Activated effector memory CD4-positive, alpha-beta T cell treated with anti-CD3 and anti-CD28 coated beads, Interleukin-2, amount 50 U/mL, for 16 hours (primary cell): ENCODE results near the gene PARP4.
"Not testable (repeated sequence)": the region's sequence is repeated elsewhere in the genome, so short reads cannot be mapped to it uniquely, and the experiment has no call there.

Experiments used
- DNase-seq: peaks from one replicate; pipeline ENCODE4 v3.0.0-alpha.2; 2020

PARP4 gene

DNA sequence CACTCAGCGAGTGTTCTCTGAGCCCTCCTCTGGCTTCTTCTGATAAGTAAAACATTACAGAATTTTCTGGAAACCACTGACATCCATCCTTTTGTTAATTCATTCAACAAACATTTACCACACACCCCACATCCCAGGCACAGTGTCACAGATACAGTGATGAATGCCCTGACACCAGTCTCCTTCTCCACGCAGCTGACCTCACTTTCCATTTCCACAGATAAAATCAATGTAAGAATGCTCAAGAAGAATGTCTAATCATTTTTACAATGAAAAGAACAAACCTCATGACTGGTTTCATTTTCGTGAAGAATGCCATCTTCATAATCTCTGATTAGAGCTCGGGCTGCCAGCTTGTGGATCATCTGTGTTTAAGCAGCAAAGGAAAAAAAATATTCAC is 69.2 kb downstream of the PARP4 start:
- DNase-seq, result no peak

DNA sequence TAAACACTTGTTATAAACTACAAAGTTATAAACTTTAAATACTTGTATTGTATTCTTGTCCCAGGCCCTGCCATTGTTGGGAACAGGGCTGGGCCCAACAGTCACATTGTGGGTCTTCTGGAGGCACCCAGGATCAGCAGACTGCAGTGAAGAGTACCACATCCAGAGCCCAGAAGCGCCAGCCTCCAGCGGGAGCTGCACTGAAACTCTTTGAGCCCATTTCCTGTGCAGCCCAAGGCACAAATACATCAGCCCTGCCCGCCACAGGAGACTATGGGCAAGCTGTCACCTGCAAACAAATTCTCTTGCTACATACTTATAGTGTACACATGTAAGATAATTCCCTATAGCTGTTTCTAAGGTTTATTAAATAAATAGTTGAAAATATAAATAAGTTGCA is 86.5 kb downstream of the PARP4 start:
- not testable (repeated sequence) for DNase-seq

DNA sequence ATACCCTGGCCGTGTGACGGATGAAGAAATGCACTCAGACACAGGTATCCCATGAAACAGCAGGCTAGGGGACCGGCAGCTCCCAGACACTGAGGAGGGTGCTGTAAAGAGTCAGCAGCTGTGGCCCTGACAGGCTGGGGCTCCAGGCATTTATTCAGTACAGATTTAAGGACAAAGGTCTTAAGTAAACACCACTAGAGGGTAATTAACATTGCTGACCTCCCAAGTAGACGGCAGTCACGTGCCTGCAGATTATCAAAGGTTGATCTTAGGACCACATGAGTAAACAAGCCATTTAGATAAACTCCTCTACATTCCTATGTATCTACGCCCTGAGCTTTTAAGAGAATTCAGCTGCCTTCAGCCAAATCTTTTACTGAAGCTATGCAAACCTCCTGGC is 92.9 kb downstream of the PARP4 start:
- DNase-seq, result not testable (repeated sequence)

DNA sequence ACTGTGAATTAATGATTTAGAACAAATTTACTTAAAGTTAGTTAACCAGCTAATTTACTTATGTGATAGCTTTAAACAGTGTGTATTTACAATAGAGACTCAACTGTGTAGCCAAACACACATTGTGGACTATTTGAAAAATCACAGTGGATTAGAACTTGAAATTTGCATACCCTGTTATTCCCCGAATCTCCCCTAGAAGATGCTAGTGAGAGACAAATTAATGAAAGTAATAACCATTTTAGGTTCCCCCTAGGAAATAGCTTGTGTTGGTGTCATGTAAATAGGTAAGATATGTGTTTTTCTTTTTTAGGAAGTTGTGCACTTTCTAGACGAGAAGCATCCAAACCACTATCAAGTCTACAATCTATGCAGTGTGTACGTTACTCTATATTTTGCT is 104.7 kb downstream of the PARP4 start:
- DNase-seq, result no peak

DNA sequence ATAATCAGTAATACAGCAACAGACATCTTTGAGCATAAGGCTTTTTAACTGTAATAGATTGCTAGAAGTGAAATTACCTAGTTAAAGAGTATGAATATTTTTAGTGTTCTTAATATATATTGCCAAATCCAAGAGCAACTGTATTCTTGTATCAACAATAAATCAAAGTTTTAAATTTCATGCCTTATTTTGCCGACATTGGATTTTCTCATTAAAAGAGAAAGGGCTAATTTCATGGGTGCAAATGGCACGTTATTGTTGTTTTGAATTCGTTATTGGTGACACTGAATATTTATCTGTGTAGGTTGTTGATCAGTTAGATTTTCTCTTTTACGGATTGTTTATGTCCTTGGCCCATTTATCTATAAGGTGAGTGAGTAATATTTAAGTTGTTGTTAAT is 106.1 kb downstream of the PARP4 start:
- DNase-seq, result no peak

DNA sequence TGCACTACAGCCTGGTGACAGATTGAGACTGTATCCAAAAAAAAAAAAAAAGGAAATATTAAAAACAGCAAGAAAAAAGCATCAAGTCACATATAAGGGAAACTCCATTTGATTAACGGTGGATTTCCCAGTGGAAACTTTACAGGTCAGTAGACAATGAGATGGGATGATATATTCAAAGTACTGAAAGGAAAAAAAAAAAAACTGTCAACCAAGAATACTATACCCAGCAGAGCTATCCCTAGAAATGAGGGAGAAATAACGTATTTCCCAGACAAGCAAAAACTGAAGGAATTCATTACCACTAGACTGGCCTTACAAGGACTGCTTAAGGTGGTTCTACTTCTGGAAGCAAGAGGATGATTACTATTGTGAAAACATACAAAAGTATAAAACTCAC is 115.8 kb downstream of the PARP4 start:
- DNase-seq, result no peak

DNA sequence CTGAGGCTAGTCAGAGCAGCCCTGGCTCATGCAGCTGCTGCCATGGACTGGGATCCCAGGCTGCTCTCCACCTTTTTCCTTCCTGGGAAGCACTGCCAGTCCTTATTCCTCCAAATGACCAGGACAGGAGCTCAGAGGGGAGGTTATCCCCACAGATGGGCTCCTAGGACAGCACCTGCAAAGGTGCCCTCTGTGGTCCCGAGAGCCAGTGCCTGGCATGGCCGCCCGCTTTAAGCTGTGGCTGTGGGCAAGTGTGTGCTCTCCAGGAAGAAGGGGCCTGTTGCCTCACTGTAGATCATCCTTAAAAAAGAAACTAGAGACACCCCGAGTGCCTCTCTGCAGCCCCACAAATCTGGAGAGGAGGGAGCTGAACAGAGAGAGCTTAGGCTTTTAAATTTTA is 119.6 kb downstream of the PARP4 start:
- no peak for DNase-seq

DNA sequence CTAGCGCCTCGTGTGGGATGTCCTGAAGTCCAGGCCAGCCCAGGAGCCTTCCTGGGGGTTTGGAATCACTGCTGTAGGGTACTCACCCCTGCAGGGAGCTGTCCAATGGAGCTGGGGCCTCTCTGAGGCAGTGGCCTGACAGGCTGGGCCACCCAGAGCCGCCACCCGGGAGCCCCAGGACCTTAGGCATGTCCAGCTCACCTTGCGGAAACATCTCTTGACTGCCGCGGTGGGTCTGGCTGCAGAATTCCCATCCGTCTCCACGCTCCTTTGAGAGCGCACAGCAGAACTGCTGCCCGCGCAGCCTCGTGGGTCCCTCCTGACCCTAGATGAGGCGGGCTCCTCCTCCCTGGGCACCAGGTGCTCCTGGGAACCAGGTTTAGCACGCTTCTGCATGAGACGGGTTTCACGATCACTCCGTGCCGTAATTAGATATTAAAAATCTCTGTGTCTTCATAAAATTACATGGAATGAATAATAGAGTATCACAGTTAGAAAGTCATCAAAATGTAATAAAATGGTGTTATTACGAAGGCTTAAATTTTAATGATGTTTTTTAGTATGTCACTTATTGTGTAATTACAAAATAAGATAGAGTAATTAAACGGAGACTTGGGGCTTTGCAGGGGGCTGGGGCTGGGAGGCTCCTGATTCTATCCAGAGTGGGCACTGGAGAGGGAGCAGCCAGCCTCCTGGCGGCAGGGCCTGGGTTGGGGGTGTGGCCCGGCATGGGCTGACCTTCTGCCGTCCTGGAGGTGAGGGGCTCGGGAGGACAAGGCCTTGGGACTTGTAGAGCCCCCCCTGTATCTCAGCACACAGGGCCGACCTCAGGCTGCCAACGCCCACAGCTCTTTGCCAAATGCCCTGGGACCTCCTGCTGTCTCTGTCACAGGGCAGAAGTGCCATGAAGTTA is 120.6 kb downstream of the PARP4 start:
- DNase-seq, result not testable (repeated sequence)

DNA sequence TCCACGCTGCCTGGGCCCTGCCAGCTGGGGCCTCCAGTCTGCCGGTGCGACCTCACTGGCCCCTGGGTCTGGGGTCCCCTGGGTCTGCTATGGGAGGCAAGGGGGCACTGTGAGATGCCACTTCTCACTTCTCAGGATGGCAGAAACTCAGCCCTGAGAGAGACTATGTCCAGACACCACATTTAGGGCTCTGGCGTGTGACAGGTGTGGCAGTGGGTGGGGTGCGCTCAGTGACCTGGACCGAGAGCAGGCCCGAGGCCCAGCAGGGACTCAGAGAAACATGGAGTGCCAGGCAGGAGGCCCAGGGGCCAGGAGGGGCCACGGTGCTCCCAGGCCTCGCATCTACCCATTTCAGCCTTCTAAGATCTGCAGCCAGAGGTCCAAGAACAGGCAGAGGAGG is 121.8 kb downstream of the PARP4 start:
- DNase-seq, result not testable (repeated sequence)

DNA sequence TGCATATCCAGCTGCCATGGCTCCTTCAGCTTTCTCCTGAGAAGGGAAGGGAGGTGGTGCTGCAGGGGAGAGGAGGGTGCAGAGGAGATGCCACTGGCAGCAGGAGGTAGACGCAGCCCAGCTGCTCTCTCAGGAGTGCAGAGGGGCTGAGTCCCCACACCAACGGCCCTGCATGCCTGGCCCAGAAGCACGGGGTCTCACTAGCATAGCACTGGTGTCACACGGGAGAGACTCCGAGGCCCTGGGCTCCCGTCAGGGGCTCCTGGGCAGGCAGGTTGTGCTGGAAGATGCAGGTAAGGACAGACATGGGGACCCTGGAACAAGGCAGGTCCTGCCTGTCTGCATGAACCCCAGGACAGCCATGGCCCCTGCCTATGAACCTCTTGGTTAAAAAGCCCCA is 123.1 kb downstream of the PARP4 start:
- DNase-seq, result no peak

DNA sequence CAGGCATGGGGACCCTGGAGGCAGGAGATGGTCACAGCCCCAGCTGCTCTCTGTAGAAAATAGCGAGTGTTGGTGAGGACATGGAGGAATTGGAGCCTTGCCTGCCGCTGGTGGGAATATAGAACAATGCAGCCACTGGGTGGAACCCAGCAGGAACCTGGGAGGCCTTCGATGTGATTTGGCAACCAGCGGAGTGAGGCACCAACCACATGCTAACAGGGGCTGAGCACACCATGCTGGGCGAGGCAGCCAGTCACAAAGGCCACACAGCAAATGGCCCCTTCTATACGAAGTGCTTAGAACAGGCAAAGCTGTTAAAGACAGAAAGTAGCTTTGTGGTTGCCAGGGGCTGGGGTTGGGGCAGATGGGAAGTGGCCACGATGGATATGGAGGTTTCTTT is 123.8 kb downstream of the PARP4 start:
- DNase-seq, result not testable (repeated sequence)

DNA sequence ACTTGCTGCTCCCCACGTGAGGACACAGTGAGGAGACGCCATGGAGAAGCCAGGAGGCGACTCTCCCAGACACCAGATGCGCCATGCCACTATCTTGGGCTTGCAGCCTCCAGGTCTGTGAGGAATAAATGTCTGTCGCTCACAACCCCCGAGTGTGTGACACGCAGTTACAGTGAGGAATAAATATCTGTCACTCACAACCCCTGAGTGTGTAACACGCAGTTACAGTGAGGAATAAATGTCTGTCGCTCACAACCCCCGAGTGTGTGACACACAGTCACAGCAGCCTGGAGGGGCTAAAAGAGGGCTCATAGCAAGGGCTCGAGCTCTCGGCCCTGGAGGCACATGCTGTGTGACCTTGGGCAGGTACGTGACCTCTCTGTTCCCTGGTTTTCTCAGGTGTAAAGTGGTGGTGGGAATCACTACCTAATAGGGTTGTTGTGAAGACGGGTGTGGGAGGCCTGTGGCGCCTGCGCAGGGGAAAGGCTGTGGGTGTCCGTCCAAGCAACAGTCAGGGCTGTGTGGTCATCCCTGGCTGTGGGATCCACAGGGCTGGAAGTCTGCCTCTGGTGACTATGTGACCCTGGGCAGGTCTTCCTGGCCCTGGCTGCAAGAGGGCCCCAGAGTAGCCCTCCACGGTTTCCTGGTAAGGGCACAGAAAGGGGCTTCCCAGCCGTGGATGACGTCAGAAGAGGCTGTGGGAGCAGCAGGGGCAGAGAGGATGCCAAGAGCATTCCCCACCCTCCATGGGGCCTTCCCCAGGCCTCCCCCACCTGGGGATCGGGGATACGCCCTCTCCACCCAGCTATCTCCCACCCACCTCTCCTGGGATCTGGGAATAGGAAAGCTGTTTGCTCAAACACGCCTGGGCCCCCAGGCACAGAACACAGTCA is 125.5 kb downstream of the PARP4 start:
- DNase-seq, result no peak

DNA sequence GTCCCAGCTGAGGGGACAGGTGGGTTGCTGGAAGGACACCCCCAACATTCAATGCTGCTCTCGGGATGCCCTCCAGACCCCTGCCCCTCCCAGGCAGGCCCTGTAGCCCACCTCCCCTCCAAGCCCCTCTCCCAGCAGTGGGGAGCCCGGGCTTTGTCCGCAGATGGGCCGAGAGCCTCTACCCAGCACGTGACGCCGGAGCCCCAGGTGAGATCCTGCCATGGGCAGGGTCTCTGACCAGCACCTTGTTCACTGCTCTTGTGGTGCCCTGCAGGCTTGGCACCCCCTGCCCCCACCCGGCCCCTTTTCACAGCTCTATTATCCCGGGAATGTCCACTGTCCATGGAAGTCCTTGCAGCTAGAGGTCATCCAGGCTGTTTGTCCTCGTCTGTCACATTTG is 126.7 kb downstream of the PARP4 start:
- no peak for DNase-seq

DNA sequence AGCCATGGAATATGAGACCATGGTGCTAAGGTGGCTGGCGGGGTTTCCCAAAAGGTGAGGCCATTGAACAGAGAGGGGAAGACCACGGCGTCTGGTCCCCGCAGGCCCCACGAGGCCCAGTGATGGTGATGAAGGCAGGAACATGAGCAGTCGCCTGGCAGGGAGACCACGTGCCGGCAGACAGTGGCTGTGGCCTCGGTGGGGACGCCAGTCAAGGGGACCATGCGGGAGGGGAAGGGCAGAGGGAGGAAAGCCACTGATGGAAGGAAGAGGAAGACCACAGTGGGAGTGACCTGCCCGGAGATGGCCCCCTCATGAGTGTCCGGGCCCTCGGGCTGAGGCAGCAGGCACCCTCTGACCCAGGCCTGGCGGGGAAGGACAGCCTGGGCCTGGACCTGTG is 127.6 kb downstream of the PARP4 start:
- not testable (repeated sequence) for DNase-seq

DNA sequence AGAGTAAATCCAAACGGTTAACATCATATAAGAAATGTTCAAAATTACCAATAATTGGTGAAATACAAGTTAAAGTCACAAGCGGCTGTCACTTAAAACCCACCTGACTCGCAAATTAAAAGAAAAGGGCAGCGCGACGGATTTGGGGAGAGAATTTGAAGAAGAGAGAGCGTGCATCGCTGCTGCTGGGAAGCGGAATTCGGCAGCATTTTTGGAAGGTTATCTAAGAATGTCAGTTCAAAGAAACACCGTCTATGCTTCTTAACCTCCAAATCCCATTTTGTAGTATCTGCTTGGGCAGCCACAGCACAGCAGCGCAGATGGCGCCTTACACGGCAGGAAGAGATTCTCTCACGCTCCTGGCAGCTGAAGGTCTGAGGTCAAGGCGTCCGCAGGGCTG is 128.5 kb downstream of the PARP4 start:
- not testable (repeated sequence) for DNase-seq

DNA sequence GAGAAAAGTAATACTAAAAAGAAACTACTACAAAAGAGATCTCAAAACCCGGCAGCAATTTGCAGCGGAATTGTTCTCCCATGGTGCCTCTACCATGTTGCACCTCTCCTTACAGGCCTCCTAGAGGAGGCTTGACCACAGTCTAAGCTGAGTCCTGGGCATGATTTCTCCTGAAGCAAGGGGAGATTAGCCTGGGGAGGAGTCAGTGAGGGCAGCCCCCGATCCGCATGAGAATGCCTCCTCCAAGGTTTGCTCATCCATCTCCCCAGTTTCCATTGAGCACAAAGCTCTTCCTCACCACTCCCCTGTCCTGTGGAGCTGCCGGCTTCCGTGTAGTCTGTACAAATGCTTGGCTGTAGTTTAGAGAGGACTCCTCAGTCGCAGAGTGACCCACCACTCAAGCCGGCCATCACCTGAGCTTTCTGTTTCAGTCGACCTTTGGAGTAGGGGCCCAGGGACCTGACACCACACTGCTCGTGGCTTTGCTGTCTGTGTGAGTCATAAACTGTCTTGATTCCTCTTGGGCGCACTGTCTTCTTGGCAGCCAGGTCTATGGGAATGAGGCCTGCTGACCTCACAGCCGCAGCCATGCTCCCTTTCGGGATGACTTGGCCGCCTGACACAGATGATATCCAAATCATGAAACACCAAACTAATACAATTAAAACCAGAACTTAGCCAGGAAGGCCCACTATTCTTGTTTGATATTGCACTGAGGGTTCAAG is 130.9 kb downstream of the PARP4 start:
- DNase-seq, result no peak

DNA sequence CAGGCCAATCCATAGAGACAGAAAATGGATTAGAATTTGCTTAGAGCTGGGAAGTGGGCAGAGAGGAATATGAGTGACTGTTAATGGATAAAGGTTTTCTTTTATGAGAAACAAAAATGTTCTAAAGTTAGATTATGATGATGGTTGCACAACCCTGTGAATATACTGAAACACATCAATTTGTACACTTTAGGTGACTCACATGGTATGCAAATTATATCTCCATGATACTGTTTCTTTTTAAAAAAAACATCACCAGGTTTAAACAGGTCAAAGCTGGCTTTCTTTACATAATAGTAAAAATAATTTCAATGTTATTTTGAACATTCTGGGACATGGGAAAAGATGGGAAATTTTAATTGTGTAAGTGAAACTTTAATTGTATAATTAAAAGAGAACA is 131.7 kb downstream of the PARP4 start:
- not testable (repeated sequence) for DNase-seq

DNA sequence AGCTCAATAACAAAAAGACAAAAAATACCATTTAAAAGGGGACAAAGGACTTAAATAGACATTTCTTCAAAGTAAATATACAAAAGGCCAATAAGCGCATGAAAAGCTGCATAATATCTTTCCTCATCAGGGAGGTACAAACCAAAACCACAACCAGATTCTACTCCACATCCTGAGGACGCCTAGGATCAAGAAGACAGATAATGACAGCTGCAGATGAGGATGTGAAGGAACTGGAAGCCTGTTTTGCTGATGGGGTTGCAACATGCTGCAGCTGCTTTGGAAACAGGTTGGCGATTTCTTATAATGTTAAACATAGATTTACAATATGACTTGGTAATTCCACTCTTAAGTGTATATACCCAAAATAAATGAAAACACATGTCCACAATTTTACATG is 132.4 kb downstream of the PARP4 start:
- DNase-seq, result not testable (repeated sequence)

DNA sequence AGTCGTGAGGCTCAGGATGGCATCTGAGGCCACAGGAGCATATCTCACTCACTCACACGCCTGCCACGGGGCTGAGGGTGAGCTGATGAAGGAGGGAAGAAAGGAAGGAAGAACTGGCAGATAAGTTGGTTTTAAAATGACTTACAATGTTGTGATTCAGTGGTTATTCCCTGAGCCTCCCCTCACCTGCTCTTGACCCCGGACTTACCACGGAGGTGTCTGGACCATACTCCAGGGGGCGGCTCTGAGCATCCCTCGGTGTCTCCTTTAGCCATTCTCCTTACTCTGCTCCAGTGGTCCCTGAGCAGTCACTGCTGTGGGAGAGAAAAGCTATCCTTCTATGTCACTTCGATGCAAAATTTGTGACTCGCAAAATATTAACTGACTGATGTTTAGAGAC is 141.3 kb downstream of the PARP4 start:
- DNase-seq, result not testable (repeated sequence)
